K562 (cell line): Measurements from ENCODE around the gene DCAF15. TPM values are rescaled to one million over a fixed set of nuclear protein-coding genes. Genes with fewer than 3 reads are reported as not detected.

Experiments
- CBX1 ChIP-seq: sonication (generic); IDR thresholded peaks from 2 replicates; pipeline ENCODE4 v1.6.1; 2016; ENCODE audit warnings: antibody characterized with exemption, low read depth, mild to moderate bottlenecking
- FOXM1 ChIP-seq, 2 experiments: fragments of 450-650 bp in 1 of 2; sonication (generic) in 1 of 2; formaldehyde crosslinking in 1 of 2; IDR thresholded peaks; 2 replicates each; pipeline versions ENCODE4 v1.6.1 to v1.9.0; 2017 to 2022; ENCODE audit warnings: low read depth in 2 of 2, mild to moderate bottlenecking in 2 of 2, missing genetic modification reagents in 1 of 2, moderate library complexity in 1 of 2
- KAT7 ChIP-seq: sonication (generic); formaldehyde crosslinking; IDR thresholded peaks from 2 replicates; pipeline ENCODE4 v1.8.0; 2022; ENCODE audit warnings: missing genetic modification reagents, mild to moderate bottlenecking, borderline replicate concordance
- MAFF ChIP-seq: IDR thresholded peaks from 2 replicates; pipeline ENCODE4 v1.6.1; 2012; ENCODE audit warnings: low read length, improper control_type of control experiment
- MCM7 ChIP-seq, 2 experiments: fragments of 450-650 bp; IDR thresholded peaks; 2 replicates each; pipeline ENCODE4 v1.6.1; 2016 to 2018
- MEF2A ChIP-seq: IDR thresholded peaks from 2 replicates; pipeline ENCODE4 v1.6.1; 2011; ENCODE audit warnings: low read depth, mild to moderate bottlenecking, low read length, moderate library complexity; ENCODE audit not compliant: control insufficient read depth
- NUFIP1 ChIP-seq: fragments of 450-650 bp; IDR thresholded peaks from 2 replicates; pipeline ENCODE4 v1.6.1; 2018; ENCODE audit not compliant: partially characterized antibody
- RFX1 ChIP-seq: fragments of 450-650 bp; IDR thresholded peaks from 2 replicates; pipeline ENCODE4 v1.6.1; 2016; ENCODE audit warnings: mild to moderate bottlenecking, moderate library complexity
- SOX6 ChIP-seq: fragments of 450-650 bp; IDR thresholded peaks from 2 replicates; pipeline ENCODE4 v1.6.1; 2014; ENCODE audit warnings: mild to moderate bottlenecking
- SREBF2 ChIP-seq: sonication (generic); formaldehyde crosslinking; IDR thresholded peaks from 2 replicates; pipeline ENCODE4 v1.4.0; 2020; ENCODE audit warnings: mild to moderate bottlenecking, missing genetic modification reagents
- ZNF354B ChIP-seq: fragments of 250-450 bp; sonication (Bioruptor Pico); IDR thresholded peaks from 2 replicates; pipeline ENCODE4 v1.4.0; 2020
- ZNF780A ChIP-seq: fragments of 250-450 bp; sonication (Bioruptor Pico); IDR thresholded peaks from 2 replicates; pipeline ENCODE4 v1.5.0; 2021; ENCODE audit warnings: mild to moderate bottlenecking
- polyA plus RNA-seq, 8 experiments: library from polyadenylated mRNA; depleted of rRNA in 4 of 8; stranded (reverse) in 5 of 8; unstranded in 3 of 8; fragments of >200 nt; fragmentation: Nextera tagmentation in 2 of 8; fragmentation: Illumina TruSeq in 1 of 8; extraction: Ambion mirVana in 2 of 8; extraction: Trizol in 1 of 8; gene quantifications; 2 replicates each; pipeline versions ENCODE4 v1.2.1 to v1.2.3, GENCODE V29; 2011 to 2014; ENCODE audit warnings: inconsistent platforms in 1 of 8, missing spikeins in 1 of 8
- total RNA-seq, 7 experiments: library from RNA; depleted of rRNA in 6 of 7; stranded (reverse); fragments of >200 nt in 6 of 7; fragmentation: Illumina TruSeq in 2 of 7; extraction: Trizol in 2 of 7; gene quantifications; 2 replicates each; pipeline versions ENCODE4 v1.2.1 to v1.2.3, GENCODE V29; 2011 to 2021; ENCODE audit warnings: low replicate concordance in 1 of 7
- TF ChIP-seq, protein P1 (sequence below): sonication (generic); formaldehyde crosslinking; IDR thresholded peaks from 2 replicates; pipeline ENCODE4 v1.8.0; 2022; ENCODE audit warnings: mild to moderate bottlenecking, low read depth, missing genetic modification reagents
- TF ChIP-seq, protein P2 (sequence below): sonication (generic); formaldehyde crosslinking; IDR thresholded peaks from 2 replicates; pipeline ENCODE4 v1.8.0; 2022; ENCODE audit warnings: mild to moderate bottlenecking, missing genetic modification reagents
- TF ChIP-seq, protein P3 (sequence below): fragments of 250-450 bp; sonication (Bioruptor Pico); IDR thresholded peaks from 2 replicates; pipeline ENCODE4 v1.4.0; 2020
- TF ChIP-seq, protein P4 (sequence below), 2 experiments: fragments of 450-650 bp; IDR thresholded peaks; 2 replicates each; pipeline ENCODE4 v1.6.1; 2016
- TF ChIP-seq, protein P5 (sequence below), 2 experiments: IDR thresholded peaks; 2 replicates each; pipeline ENCODE4 v1.6.1; 2011; ENCODE audit warnings: borderline replicate concordance in 1 of 2, control low read depth in 1 of 2, low read depth in 1 of 2, low read length in 1 of 2, mild to moderate bottlenecking in 1 of 2, mixed read lengths in 1 of 2, moderate library complexity in 1 of 2; ENCODE audit not compliant: insufficient read depth in 1 of 2, insufficient read length in 1 of 2, poor library complexity in 1 of 2, severe bottlenecking in 1 of 2; ENCODE audit errors: extremely low read depth in 1 of 2
- TF ChIP-seq, protein P6 (sequence below), 2 experiments: fragments of 450-650 bp in 1 of 2; sonication (generic) in 1 of 2; formaldehyde crosslinking in 1 of 2; IDR thresholded peaks in 1 of 2; conservative IDR thresholded peaks in 1 of 2; 2 replicates each; pipeline versions ENCODE4 v1.6.1 to v1.8.1; 2016 to 2023; ENCODE audit warnings: mild to moderate bottlenecking in 2 of 2, moderate library complexity in 2 of 2, inconsistent platforms in 1 of 2, missing genetic modification reagents in 1 of 2

DCAF15 gene
- total and polyA plus RNA-seq, 9 of the 15 experiments (the other 6 are each of a cell fraction or from before 2014, with no cell fraction given): 0.17 to 68.5 (median 27.7) TPM

DNA sequence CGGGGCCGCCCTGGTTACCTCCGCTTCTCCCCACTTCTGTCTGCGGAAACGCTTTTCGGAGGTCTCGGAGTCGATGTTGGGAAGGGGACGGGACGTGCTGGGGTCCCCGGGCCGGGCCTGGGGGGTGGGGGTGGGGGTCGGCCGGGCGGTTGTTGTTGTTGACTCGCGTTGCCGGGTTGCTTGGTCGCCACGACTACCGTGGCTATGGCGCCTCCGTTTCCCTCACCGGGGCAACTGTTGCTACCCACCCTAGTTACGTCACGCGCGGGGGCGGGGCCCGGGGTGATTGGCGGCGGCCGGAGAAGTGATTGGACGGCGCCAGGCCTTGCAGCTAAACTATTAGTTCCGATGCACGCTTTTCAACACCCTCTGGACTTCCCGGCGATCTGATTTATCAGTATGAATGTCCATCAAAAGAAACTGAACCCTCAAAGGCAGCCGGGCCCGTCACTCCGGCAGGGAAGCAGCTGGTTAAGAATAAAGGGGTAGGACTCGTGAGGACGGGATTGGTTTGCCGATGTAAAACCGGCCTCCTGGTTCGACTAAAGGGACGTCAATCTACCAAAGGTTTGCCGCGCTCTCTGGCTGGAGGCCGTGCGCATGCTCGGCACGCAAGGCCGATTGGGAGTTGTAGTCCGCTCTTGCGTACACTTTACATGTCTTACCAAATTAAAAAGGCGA, 53.9 kb downstream of the DCAF15 start, which contains the start of gene RFX1 (continued):
- TF ChIP-seq, protein P1, sequence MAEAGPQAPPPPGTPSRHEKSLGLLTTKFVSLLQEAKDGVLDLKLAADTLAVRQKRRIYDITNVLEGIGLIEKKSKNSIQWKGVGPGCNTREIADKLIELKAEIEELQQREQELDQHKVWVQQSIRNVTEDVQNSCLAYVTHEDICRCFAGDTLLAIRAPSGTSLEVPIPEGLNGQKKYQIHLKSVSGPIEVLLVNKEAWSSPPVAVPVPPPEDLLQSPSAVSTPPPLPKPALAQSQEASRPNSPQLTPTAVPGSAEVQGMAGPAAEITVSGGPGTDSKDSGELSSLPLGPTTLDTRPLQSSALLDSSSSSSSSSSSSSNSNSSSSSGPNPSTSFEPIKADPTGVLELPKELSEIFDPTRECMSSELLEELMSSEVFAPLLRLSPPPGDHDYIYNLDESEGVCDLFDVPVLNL (CRISPR knock-in tag): peak; percentile 94
- TF ChIP-seq MCM7 (IDR thresholded peaks at IDR 0.05): no peak
- no peak for TF ChIP-seq NUFIP1
- TF ChIP-seq, protein P2, sequence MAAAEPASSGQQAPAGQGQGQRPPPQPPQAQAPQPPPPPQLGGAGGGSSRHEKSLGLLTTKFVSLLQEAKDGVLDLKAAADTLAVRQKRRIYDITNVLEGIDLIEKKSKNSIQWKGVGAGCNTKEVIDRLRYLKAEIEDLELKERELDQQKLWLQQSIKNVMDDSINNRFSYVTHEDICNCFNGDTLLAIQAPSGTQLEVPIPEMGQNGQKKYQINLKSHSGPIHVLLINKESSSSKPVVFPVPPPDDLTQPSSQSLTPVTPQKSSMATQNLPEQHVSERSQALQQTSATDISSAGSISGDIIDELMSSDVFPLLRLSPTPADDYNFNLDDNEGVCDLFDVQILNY: 0 out of 2 replicates have a peak, but pooled peaks have one; percentile 67
- TF ChIP-seq MAFF: no peak
- TF ChIP-seq, protein P3, sequence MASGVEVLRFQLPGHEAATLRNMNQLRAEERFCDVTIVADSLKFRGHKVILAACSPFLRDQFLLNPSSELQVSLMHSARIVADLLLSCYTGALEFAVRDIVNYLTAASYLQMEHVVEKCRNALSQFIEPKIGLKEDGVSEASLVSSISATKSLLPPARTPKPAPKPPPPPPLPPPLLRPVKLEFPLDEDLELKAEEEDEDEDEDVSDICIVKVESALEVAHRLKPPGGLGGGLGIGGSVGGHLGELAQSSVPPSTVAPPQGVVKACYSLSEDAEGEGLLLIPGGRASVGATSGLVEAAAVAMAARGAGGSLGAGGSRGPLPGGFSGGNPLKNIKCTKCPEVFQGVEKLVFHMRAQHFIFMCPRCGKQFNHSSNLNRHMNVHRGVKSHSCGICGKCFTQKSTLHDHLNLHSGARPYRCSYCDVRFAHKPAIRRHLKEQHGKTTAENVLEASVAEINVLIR (CRISPR knock-in tag): peak; percentile 88
- no peak for TF ChIP-seq SOX6
- no peak; the same call in 1 of the 2 replicates for TF ChIP-seq KAT7 (CRISPR knock-in tag)
- peak; percentile 82; the same call in 1 of the 2 replicates for TF ChIP-seq FOXM1 (IDR thresholded peaks at IDR 0.05; ENCODE audit: low read depth)
- no peak for TF ChIP-seq FOXM1 (CRISPR knock-in tag; IDR thresholded peaks at IDR 0.05; ENCODE audit: low read depth)
- TF ChIP-seq, protein P4, sequence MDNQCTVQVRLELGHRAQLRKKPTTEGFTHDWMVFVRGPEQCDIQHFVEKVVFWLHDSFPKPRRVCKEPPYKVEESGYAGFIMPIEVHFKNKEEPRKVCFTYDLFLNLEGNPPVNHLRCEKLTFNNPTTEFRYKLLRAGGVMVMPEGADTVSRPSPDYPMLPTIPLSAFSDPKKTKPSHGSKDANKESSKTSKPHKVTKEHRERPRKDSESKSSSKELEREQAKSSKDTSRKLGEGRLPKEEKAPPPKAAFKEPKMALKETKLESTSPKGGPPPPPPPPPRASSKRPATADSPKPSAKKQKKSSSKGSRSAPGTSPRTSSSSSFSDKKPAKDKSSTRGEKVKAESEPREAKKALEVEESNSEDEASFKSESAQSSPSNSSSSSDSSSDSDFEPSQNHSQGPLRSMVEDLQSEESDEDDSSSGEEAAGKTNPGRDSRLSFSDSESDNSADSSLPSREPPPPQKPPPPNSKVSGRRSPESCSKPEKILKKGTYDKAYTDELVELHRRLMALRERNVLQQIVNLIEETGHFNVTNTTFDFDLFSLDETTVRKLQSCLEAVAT (IDR thresholded peaks at IDR 0.05): peak in 1 of 2 experiments; percentile 99; a peak in 2 of 4 replicates
- TF ChIP-seq RFX1: peak; percentile 99
- no peak for TF ChIP-seq CBX1
- TF ChIP-seq, protein P5, sequence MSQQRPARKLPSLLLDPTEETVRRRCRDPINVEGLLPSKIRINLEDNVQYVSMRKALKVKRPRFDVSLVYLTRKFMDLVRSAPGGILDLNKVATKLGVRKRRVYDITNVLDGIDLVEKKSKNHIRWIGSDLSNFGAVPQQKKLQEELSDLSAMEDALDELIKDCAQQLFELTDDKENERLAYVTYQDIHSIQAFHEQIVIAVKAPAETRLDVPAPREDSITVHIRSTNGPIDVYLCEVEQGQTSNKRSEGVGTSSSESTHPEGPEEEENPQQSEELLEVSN (IDR thresholded peaks at IDR 0.05; ENCODE audit: borderline replicate concordance in 1 of 2, extremely low read depth in 1 of 2, insufficient read depth in 1 of 2, insufficient read length in 1 of 2, low read depth in 1 of 2, low read length in 1 of 2, poor library complexity in 1 of 2, severe bottlenecking in 1 of 2): peak; percentile 76
- TF ChIP-seq MEF2A: 0 out of 2 replicates have a peak, but pooled peaks have one; percentile 21
- TF ChIP-seq, protein P6, sequence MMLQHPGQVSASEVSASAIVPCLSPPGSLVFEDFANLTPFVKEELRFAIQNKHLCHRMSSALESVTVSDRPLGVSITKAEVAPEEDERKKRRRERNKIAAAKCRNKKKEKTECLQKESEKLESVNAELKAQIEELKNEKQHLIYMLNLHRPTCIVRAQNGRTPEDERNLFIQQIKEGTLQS (IDR thresholded peaks at IDR 0.05): no peak
- TF ChIP-seq, protein P6 (CRISPR knock-in tag; conservative IDR thresholded peaks at IDR 0.05): no peak
- TF ChIP-seq SREBF2 (CRISPR knock-in tag): no peak
- no peak for TF ChIP-seq ZNF780A (CRISPR knock-in tag)
- TF ChIP-seq ZNF354B (CRISPR knock-in tag): no peak
